Neural progenitor cell (in vitro differentiated cells): ENCODE measurements around the gene BICD1. TPM values are rescaled to one million over a fixed set of nuclear protein-coding genes. Genes with fewer than 3 reads are reported as not detected.
A peak's percentile ranks its signal among the peaks of the same experiment; 100 is the strongest.

Experiments
- DNase-seq: peaks from one replicate; pipeline ENCODE4 v3.0.0-alpha.2; 2016; ENCODE audit warnings: low spot score
- H2AFZ ChIP-seq: fragments of 200-600 bp; sonication (generic); replicated peaks from 2 replicates; pipeline ENCODE4 v1.6.1; 2016; ENCODE audit warnings: antibody characterized with exemption
- H3F3A ChIP-seq: fragments of 200-600 bp; sonication (generic); 2 replicates; pipeline ENCODE4 v1.6.1; 2016; ENCODE audit warnings: antibody characterized with exemption, low read depth
- H3K27ac ChIP-seq: fragments of 200-600 bp; sonication (generic); 2 replicates; pipeline ENCODE4 v1.5.1; 2016; ENCODE audit warnings: mild to moderate bottlenecking
- H3K27me3 ChIP-seq: fragments of 200-600 bp; sonication (generic); 2 replicates; pipeline ENCODE4 v1.6.1; 2016; ENCODE audit warnings: mild to moderate bottlenecking, moderate library complexity
- H3K36me3 ChIP-seq: fragments of 200-600 bp; sonication (generic); 2 replicates; pipeline ENCODE4 v1.5.1; 2016
- H3K4me1 ChIP-seq: fragments of 200-600 bp; sonication (generic); 2 replicates; pipeline ENCODE4 v1.6.1; 2016; ENCODE audit warnings: mixed run types
- H3K4me2 ChIP-seq: fragments of 200-600 bp; sonication (generic); 2 replicates; pipeline ENCODE4 v1.6.1; 2016
- H3K4me3 ChIP-seq: fragments of 200-600 bp; sonication (generic); 2 replicates; pipeline ENCODE4 v1.5.1; 2016
- H3K79me2 ChIP-seq: fragments of 200-600 bp; sonication (generic); 2 replicates; pipeline ENCODE4 v1.6.1; 2016; ENCODE audit warnings: low read depth
- H3K9ac ChIP-seq: fragments of 200-600 bp; sonication (generic); 2 replicates; pipeline ENCODE4 v1.6.1; 2016
- H3K9me3 ChIP-seq: fragments of 200-600 bp; sonication (generic); 2 replicates; pipeline ENCODE4 v1.5.1; 2016; ENCODE audit warnings: low read depth
- H4K20me1 ChIP-seq: fragments of 200-600 bp; sonication (generic); 2 replicates; pipeline ENCODE4 v1.6.1; 2016; ENCODE audit warnings: low read depth
- H3K27ac Mint-ChIP-seq: 3 replicates; pipeline ENCODE4 v1.8.0; 2021; ENCODE audit warnings: mixed read lengths
- H3K27me3 Mint-ChIP-seq: 2 replicates; pipeline ENCODE4 v1.8.0; 2022; ENCODE audit warnings: low read depth, mild to moderate bottlenecking, inconsistent platforms, moderate library complexity, mixed read lengths; ENCODE audit not compliant: insufficient read depth
- H3K36me3 Mint-ChIP-seq: 3 replicates; pipeline ENCODE4 v1.8.0; 2021; ENCODE audit warnings: mixed read lengths
- H3K4me1 Mint-ChIP-seq: 3 replicates; pipeline ENCODE4 v1.8.0; 2021; ENCODE audit warnings: mixed read lengths
- H3K4me3 Mint-ChIP-seq: 3 replicates; pipeline ENCODE4 v1.8.0; 2021; ENCODE audit warnings: mild to moderate bottlenecking, moderate library complexity, mixed read lengths
- H3K9me3 Mint-ChIP-seq: 3 replicates; pipeline ENCODE4 v1.8.0; 2020; ENCODE audit warnings: mixed read lengths
- CTCF ChIP-seq: fragments of 200-600 bp; sonication (generic); IDR thresholded peaks from 2 replicates; pipeline ENCODE4 v1.5.1; 2017; ENCODE audit warnings: antibody characterized with exemption, mild to moderate bottlenecking
- EZH2 ChIP-seq: fragments of 200-600 bp; sonication (generic); IDR thresholded peaks from 2 replicates; pipeline ENCODE4 v1.6.1; 2017; ENCODE audit warnings: antibody characterized with exemption, mild to moderate bottlenecking, moderate library complexity
- EZH2phosphoT487 ChIP-seq: fragments of 200-600 bp; sonication (generic); IDR thresholded peaks from 2 replicates; pipeline ENCODE4 v1.6.1; 2017; ENCODE audit warnings: antibody characterized with exemption
- total RNA-seq: library from RNA; depleted of rRNA; stranded (reverse); fragments of >200 nt; gene quantifications from 2 replicates; pipeline ENCODE4 v1.2.3, GENCODE V29; 2015; ENCODE audit warnings: low replicate concordance

BICD1 gene
- total RNA-seq, 1 donor from 2014 or later: 23.6 TPM

DNA sequence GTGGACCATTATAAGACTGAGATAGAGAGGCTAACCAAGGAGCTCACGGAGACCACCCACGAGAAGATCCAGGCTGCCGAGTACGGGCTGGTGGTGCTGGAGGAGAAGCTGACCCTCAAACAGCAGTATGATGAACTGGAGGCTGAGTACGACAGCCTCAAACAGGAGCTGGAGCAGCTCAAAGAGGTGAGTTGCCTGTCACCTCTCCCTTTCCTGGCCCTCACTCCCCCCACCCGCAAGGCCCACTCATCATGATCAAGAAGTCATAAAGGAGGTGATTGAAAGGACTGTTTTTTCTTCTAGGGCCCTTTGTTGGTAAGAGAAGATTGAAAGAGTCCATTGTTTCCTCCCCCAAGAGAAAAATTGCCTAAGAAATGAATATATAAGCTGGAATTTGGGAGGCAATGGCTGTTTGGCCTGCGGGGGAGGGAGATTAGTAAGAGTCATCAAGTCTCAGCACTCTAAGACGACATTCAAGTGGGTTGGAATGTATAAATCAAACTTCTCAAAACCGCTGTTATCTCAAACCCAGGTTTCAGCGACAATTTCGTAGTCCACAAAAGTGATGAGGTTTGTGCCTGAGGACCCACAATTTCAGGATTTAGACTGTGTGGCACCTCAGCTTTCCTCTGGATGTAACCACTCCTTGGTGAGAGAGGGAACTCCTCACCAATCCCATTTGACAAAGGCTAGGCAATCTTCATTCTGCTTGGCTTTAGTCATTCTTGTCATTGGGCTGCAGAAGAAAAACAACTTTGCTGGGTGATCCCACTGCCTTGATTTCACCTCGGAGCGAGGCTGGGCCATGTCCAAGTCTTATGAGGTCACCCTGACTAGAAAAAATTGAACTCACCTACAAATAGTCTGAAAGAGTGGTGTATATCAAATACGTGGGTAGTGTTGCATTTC, 966 bp downstream of the BICD1 start:
- Mint-ChIP-seq H3K27ac (peak overlapping the region; percentile 84), H3K9me3 (peaks cover 3% of the 10 kb centered on the region), H3K4me1 (peaks cover 29% of the 10 kb centered on the region), H3K36me3 (peaks cover 10% of the 10 kb centered on the region), H3K4me3 (peak overlapping the region; percentile 97), H3K27me3 (peaks cover 2% of the 10 kb centered on the region)
- Histone ChIP-seq H4K20me1 (peaks cover 27% of the 10 kb centered on the region), H2AFZ (peak overlapping the region; percentile 85), H3K4me3 (peak overlapping the region; percentile 84), H3K4me2 (peak overlapping the region; percentile 88), H3K4me1 (peaks cover 39% of the 10 kb centered on the region), H3K79me2 (peaks cover 56% of the 10 kb centered on the region), H3K9me3 (no peaks in the 10 kb centered on the region), H3K27me3 (no peaks in the 10 kb centered on the region), H3K27ac (peak overlapping the region; percentile 86), H3K9ac (peak overlapping the region; percentile 66), H3K36me3 (no peaks in the 10 kb centered on the region), H3F3A (peaks cover 41% of the 10 kb centered on the region)
- TF ChIP-seq EZH2 (no peak), EZH2phosphoT487 (no peak), CTCF (no peak)
- peak; percentile 48 for DNase-seq

DNA sequence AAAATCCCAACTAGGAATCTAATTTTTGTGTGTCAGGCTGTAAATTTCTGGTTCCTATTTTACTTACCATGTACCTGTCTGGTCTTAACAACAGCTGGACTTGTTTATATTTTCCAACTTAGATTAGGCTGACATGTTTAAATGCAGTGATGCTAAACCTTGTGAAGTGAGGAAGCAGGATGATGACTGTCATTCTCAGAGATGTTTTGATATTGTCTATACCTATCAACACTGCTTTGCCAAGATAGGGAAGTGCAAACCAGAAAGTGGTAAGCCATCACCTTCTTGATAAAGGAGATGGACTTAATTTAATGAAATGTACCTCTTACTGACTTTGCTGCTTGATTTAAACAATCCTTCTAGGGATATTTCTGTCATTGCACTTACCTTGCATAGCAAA, 2.1 kb downstream of the BICD1 start:
- Histone ChIP-seq H2AFZ (no peak overlapping the region), H3K27ac (no peak overlapping the region), H3K36me3 (no peaks in the 10 kb centered on the region), H3K4me3 (peak overlapping the region; percentile 84), H3K4me2 (peak overlapping the region; percentile 88), H3K9ac (no peak overlapping the region), H3K27me3 (no peaks in the 10 kb centered on the region), H3K79me2 (peaks cover 68% of the 10 kb centered on the region), H3F3A (peaks cover 41% of the 10 kb centered on the region), H3K9me3 (no peaks in the 10 kb centered on the region), H4K20me1 (peaks cover 27% of the 10 kb centered on the region), H3K4me1 (peaks cover 39% of the 10 kb centered on the region)
- no peak for DNase-seq
- Mint-ChIP-seq H3K36me3 (peaks cover 11% of the 10 kb centered on the region), H3K27ac (no peak overlapping the region), H3K4me3 (peak overlapping the region; percentile 87), H3K4me1 (peaks cover 29% of the 10 kb centered on the region), H3K9me3 (no peaks in the 10 kb centered on the region), H3K27me3 (peaks cover 2% of the 10 kb centered on the region)
- TF ChIP-seq EZH2phosphoT487 (no peak), EZH2 (no peak), CTCF (no peak)

DNA sequence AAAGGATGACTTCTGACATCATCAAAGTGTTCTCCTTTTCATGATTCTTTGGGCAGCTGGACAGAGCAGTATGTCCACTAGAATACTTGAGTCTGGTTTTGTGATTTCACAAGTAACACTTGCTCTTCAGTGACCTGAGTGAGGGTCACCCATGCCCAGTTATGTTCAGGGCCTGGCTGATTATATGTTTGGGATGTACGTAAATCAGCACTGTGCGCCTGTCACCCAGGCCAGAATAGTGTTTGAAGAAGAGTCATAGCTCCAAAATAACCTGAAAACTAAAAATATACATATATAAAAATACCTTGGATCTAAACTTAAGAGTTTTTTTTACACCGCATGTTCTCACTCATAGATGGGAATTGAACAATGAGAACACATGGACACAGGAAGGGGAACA, 3.8 kb downstream of the BICD1 start:
- H3K79me2 ChIP-seq: peaks cover 84% of the 10 kb centered on the region
- H3K27me3 ChIP-seq: no peaks in the 10 kb centered on the region
- Mint-ChIP-seq H3K4me1 (peaks cover 34% of the 10 kb centered on the region), H3K36me3 (peaks cover 15% of the 10 kb centered on the region), H3K27me3 (no peaks in the 10 kb centered on the region), H3K27ac (no peak overlapping the region), H3K4me3 (no peak overlapping the region), H3K9me3 (no peaks in the 10 kb centered on the region)
- no peak for TF ChIP-seq EZH2phosphoT487
- no peak for TF ChIP-seq EZH2
- TF ChIP-seq CTCF: no peak
- H3K4me3 ChIP-seq: peak overlapping the region; percentile 84
- H3K36me3 ChIP-seq: no peaks in the 10 kb centered on the region
- H4K20me1 ChIP-seq: peaks cover 31% of the 10 kb centered on the region
- no peak for DNase-seq
- H3K27ac ChIP-seq: no peak overlapping the region
- peak overlapping the region; percentile 88 for H3K4me2 ChIP-seq
- peaks cover 25% of the 10 kb centered on the region for H3F3A ChIP-seq
- no peaks in the 10 kb centered on the region for H3K9me3 ChIP-seq
- no peak overlapping the region for H3K9ac ChIP-seq
- peaks cover 32% of the 10 kb centered on the region for H3K4me1 ChIP-seq
- H2AFZ ChIP-seq: no peak overlapping the region
